HG03565 (cell line): ENCODE results near the gene COX7A2L.
A peak's percentile ranks its signal among the peaks of the same experiment; 100 is the strongest.
"Not testable (repeated sequence)": the region's sequence is repeated elsewhere in the genome, so short reads cannot be mapped to it uniquely, and the experiment has no call there.

Experiments used
- ATAC-seq: cut with Tn5 transposase; IDR thresholded peaks from one replicate; pipeline ENCODE4 v1.9.1; 2021; ENCODE audit warnings: mild to moderate bottlenecking, moderate library complexity; ENCODE audit not compliant: unreplicated experiment

COX7A2L gene

GRCh38 chr2:42340045-42340937 is 20.7 kb downstream of the COX7A2L start:
- no peak for ATAC-seq

- no peak for ATAC-seq
Observed at GRCh38 chr2:42339191-42339912, 21.7 kb downstream of the COX7A2L start.

GRCh38 chr2:42338567-42339190 is 22.3 kb downstream of the COX7A2L start:
- no peak for ATAC-seq

- ATAC-seq: no peak
Observed at GRCh38 chr2:42337846-42338566, 23.0 kb downstream of the COX7A2L start.

- ATAC-seq: no peak
Observed at GRCh38 chr2:42337356-42337820, 23.6 kb downstream of the COX7A2L start.

GRCh38 chr2:42336361-42336965 is 24.6 kb downstream of the COX7A2L start:
- ATAC-seq: no peak

- ATAC-seq: no peak
Observed at GRCh38 chr2:42335514-42336104, 25.4 kb downstream of the COX7A2L start.

- ATAC-seq: not testable (repeated sequence)
Observed at GRCh38 chr2:42334865-42335264, 26.2 kb downstream of the COX7A2L start.

- no peak for ATAC-seq
Observed at GRCh38 chr2:42334220-42334619, 26.8 kb downstream of the COX7A2L start.

GRCh38 chr2:42333579-42333978 is 27.4 kb downstream of the COX7A2L start:
- ATAC-seq: no peak

GRCh38 chr2:42332575-42332974 is 28.4 kb downstream of the COX7A2L start:
- no peak for ATAC-seq

- ATAC-seq: no peak
Observed at GRCh38 chr2:42331569-42332284, 29.3 kb downstream of the COX7A2L start.

- no peak for ATAC-seq
Observed at GRCh38 chr2:42329736-42330135, 31.3 kb downstream of the COX7A2L start.

- no peak for ATAC-seq
Observed at GRCh38 chr2:42328923-42329322, 32.1 kb downstream of the COX7A2L start.

GRCh38 chr2:42328148-42328833 is 32.7 kb downstream of the COX7A2L start:
- ATAC-seq: no peak

- peak; percentile 53 for ATAC-seq
Observed at GRCh38 chr2:42327125-42327524, 33.9 kb downstream of the COX7A2L start.

- no peak for ATAC-seq
Observed at GRCh38 chr2:42325609-42326008, 35.4 kb downstream of the COX7A2L start.

- no peak for ATAC-seq
Observed at GRCh38 chr2:42324949-42325348, 36.1 kb downstream of the COX7A2L start.

GRCh38 chr2:42324244-42324643 is 36.8 kb downstream of the COX7A2L start:
- ATAC-seq: no peak
